ENCODE data around the gene KLK2.

GRCh38 chr19:50873056-50873455, at the start of gene KLK2:
- TF ChIP-seq CTCF (optimal IDR thresholded peaks at IDR 0.05 in 1 of 3, IDR thresholded peaks at IDR 0.05 in 1 of 3, conservative IDR thresholded peaks at IDR 0.05 in 1 of 3; ENCODE audit: extremely low read depth in 1 of 3, insufficient read depth in 2 of 3, low read length in 3 of 3) (no peak), EZH2 (IDR thresholded peaks at IDR 0.05; ENCODE audit: low read length) (no peak)

Measured in keratinocyte (primary cell).